LHCN-M2 (cell line): Measurements from ENCODE around the gene EIF3C. TPM values are rescaled to one million over a fixed set of nuclear protein-coding genes. Genes with fewer than 3 reads are reported as not detected.
"Not testable (repeated sequence)": the region's sequence is repeated elsewhere in the genome, so short reads cannot be mapped to it uniquely, and the experiment has no call there.

Experiments used
- DNase-seq: peaks from one replicate; pipeline ENCODE4 v3.0.0-alpha.2; 2012; ENCODE audit warnings: low read depth
- total RNA-seq: library from RNA; depleted of rRNA; stranded (reverse); fragments of >200 nt; gene quantifications from 2 replicates; pipeline ENCODE4 v1.2.3, GENCODE V29; 2014; rRNA removed

The EIF3C gene
- total RNA-seq, 1 experiment from 2014 or later, result 108 TPM

GRCh38 chr16:28746618-28747350 is 35.5 kb downstream of the EIF3C start:
- not testable (repeated sequence) for DNase-seq

GRCh38 chr16:28749997-28750465 is 38.8 kb downstream of the EIF3C start:
- not testable (repeated sequence) for DNase-seq

GRCh38 chr16:28750469-28751067 is 39.3 kb downstream of the EIF3C start:
- DNase-seq, result not testable (repeated sequence)

- DNase-seq, result not testable (repeated sequence)
These were observed 40.2 kb downstream of the EIF3C start, which contains the start of gene NPIPB9 for GRCh38 chr16:28751487-28751886. NPIPB9 (plus strand) TSS chr16:28751787.

- DNase-seq, result not testable (repeated sequence)
These were observed 70.4 kb downstream of the EIF3C start for GRCh38 chr16:28781697-28782096.

GRCh38 chr16:28782357-28782756 is 71.1 kb downstream of the EIF3C start:
- not testable (repeated sequence) for DNase-seq

Other genes with a start within 250 kb of the EIF3C start
- not detected in 2 replicates for gene NPIPB7, start 239.1 kb upstream of the EIF3C start, total RNA-seq
- gene CLN3, start 219.4 kb upstream of the EIF3C start, total RNA-seq, result 9.5 and 25.7 TPM in 2 replicates
- not detected in 2 replicates for gene APOBR, start 216.8 kb upstream of the EIF3C start, total RNA-seq
- not detected in 2 replicates for gene IL27, start 204.6 kb upstream of the EIF3C start, total RNA-seq
- 1.9 and 6.4 TPM in 2 replicates for gene NUPR1, start 172.5 kb upstream of the EIF3C start, total RNA-seq
- 14.9 and 15.6 TPM in 2 replicates for gene SGF29, start 157.5 kb upstream of the EIF3C start, total RNA-seq
- gene SULT1A2, start 114.4 kb upstream of the EIF3C start, total RNA-seq, result not detected in 2 replicates
- gene SULT1A1, start 101.4 kb upstream of the EIF3C start, total RNA-seq, result 3.3 and 7.1 TPM in 2 replicates
- gene NPIPB8, start 73.4 kb upstream of the EIF3C start, total RNA-seq, result 0.06 and 0.34 TPM in 2 replicates
- 0.46 TPM in 1 of 2 replicates, not detected in the other for gene NPIPB9, start 40.3 kb downstream of the EIF3C start, total RNA-seq
- 41.7 and 54.5 TPM in 2 replicates for gene ATXN2L, start 111.5 kb downstream of the EIF3C start, total RNA-seq
- 147 and 166 TPM in 2 replicates for gene TUFM, start 134.9 kb downstream of the EIF3C start, total RNA-seq
- 28.4 and 29.3 TPM in 2 replicates for gene SH2B1, start 152.4 kb downstream of the EIF3C start, total RNA-seq
- gene ATP2A1, start 167.0 kb downstream of the EIF3C start, total RNA-seq, result 0.92 and 0.96 TPM in 2 replicates
- 50.6 and 72.0 TPM in 2 replicates for gene RABEP2, start 213.8 kb downstream of the EIF3C start, total RNA-seq
- not detected in 2 replicates for gene CD19, start 220.5 kb downstream of the EIF3C start, total RNA-seq
- gene NFATC2IP, start 239.5 kb downstream of the EIF3C start, total RNA-seq, result 25.5 and 26.6 TPM in 2 replicates